Measurements from ENCODE around the gene CAMTA2. TPM values are rescaled to one million over a fixed set of nuclear protein-coding genes. Genes with fewer than 3 reads are reported as not detected.

CAMTA2 gene
- total and polyA plus RNA-seq, 2 donors from 2014 or later: 40.1 to 47.1 TPM

- DNase-seq: no peak
- no peak for TF ChIP-seq CTCF (IDR thresholded peaks at IDR 0.05; ENCODE audit: borderline replicate concordance, extremely low read depth, insufficient read depth)
- Histone ChIP-seq H3K9me3 (ENCODE audit: control insufficient read depth in 2 of 3, insufficient read depth in 1 of 3, low read length in 3 of 3) (no peaks in the 10 kb centered on the region), H3K9ac (ENCODE audit: low read length in 3 of 3) (no peak overlapping the region), H3K4me3 (ENCODE audit: low read length in 3 of 3) (no peak overlapping the region), H3K36me3 (ENCODE audit: control insufficient read depth in 2 of 3, insufficient read depth in 3 of 3, low read length in 3 of 3) (peaks cover 2 to 4% (median 3%) of the 10 kb centered on the region in 3 donors), H3K27ac (ENCODE audit: low read depth in 2 of 2, low read length in 2 of 2) (no peak overlapping the region), H3K27me3 (ENCODE audit: control insufficient read depth, insufficient read depth, low read length) (no peaks in the 10 kb centered on the region), H3K4me1 (ENCODE audit: control insufficient read depth in 2 of 3, insufficient read depth in 2 of 3, low read depth in 1 of 3, low read length in 3 of 3) (peaks cover 3 to 28% (median 3%) of the 10 kb centered on the region in 3 donors)
- intact Hi-C loops (cut with DNase I): no loop called here
- no peak for FAIRE-seq
These were observed 22.0 kb downstream of the CAMTA2 start for GRCh38 chr17:4965311-4965986.

GRCh38 chr17:4960279-4960922, 27.1 kb downstream of the CAMTA2 start:
- no peaks in the 10 kb centered on the region for H3K4me1 ChIP-seq (ENCODE audit: control insufficient read depth in 2 of 3, insufficient read depth in 2 of 3, low read depth in 1 of 3, low read length in 3 of 3)
- no peak overlapping the region for H3K4me3 ChIP-seq (ENCODE audit: low read length in 3 of 3)
- FAIRE-seq (no peak), DNase-seq (no peak)
- H3K9ac ChIP-seq (ENCODE audit: low read length in 3 of 3): no peak overlapping the region
- H3K9me3 ChIP-seq (ENCODE audit: control insufficient read depth in 2 of 3, insufficient read depth in 1 of 3, low read length in 3 of 3): no peaks in the 10 kb centered on the region
- peaks cover 2 to 18% (median 10%) of the 10 kb centered on the region in 3 donors for H3K36me3 ChIP-seq (ENCODE audit: control insufficient read depth in 2 of 3, insufficient read depth in 3 of 3, low read length in 3 of 3)
- TF ChIP-seq CTCF (IDR thresholded peaks at IDR 0.05; ENCODE audit: borderline replicate concordance, extremely low read depth, insufficient read depth): no peak
- no peaks in the 10 kb centered on the region for H3K27me3 ChIP-seq (ENCODE audit: control insufficient read depth, insufficient read depth, low read length)
- H3K27ac ChIP-seq (ENCODE audit: low read depth in 2 of 2, low read length in 2 of 2): no peak overlapping the region
- intact Hi-C loops (cut with DNase I): no loop called here

- H3K9me3 ChIP-seq (ENCODE audit: control insufficient read depth in 2 of 3, insufficient read depth in 1 of 3, low read length in 3 of 3): no peaks in the 10 kb centered on the region
- H3K9ac ChIP-seq (ENCODE audit: low read length in 3 of 3): no peak overlapping the region
- H3K36me3 ChIP-seq (ENCODE audit: control insufficient read depth in 2 of 3, insufficient read depth in 3 of 3, low read length in 3 of 3): peaks cover 2 to 18% (median 10%) of the 10 kb centered on the region in 3 donors
- TF ChIP-seq CTCF (IDR thresholded peaks at IDR 0.05; ENCODE audit: borderline replicate concordance, extremely low read depth, insufficient read depth): no peak
- intact Hi-C loops (cut with DNase I): no loop called here
- H3K27ac ChIP-seq (ENCODE audit: low read depth in 2 of 2, low read length in 2 of 2): no peak overlapping the region
- DNase-seq (no peak), FAIRE-seq (no peak)
- no peaks in the 10 kb centered on the region for H3K27me3 ChIP-seq (ENCODE audit: control insufficient read depth, insufficient read depth, low read length)
- no peaks in the 10 kb centered on the region for H3K4me1 ChIP-seq (ENCODE audit: control insufficient read depth in 2 of 3, insufficient read depth in 2 of 3, low read depth in 1 of 3, low read length in 3 of 3)
- no peak overlapping the region for H3K4me3 ChIP-seq (ENCODE audit: low read length in 3 of 3)
These were observed 28.1 kb downstream of the CAMTA2 start for GRCh38 chr17:4959261-4959965.
